ENCODE results near the gene NR3C1.

NR3C1 gene

DNA sequence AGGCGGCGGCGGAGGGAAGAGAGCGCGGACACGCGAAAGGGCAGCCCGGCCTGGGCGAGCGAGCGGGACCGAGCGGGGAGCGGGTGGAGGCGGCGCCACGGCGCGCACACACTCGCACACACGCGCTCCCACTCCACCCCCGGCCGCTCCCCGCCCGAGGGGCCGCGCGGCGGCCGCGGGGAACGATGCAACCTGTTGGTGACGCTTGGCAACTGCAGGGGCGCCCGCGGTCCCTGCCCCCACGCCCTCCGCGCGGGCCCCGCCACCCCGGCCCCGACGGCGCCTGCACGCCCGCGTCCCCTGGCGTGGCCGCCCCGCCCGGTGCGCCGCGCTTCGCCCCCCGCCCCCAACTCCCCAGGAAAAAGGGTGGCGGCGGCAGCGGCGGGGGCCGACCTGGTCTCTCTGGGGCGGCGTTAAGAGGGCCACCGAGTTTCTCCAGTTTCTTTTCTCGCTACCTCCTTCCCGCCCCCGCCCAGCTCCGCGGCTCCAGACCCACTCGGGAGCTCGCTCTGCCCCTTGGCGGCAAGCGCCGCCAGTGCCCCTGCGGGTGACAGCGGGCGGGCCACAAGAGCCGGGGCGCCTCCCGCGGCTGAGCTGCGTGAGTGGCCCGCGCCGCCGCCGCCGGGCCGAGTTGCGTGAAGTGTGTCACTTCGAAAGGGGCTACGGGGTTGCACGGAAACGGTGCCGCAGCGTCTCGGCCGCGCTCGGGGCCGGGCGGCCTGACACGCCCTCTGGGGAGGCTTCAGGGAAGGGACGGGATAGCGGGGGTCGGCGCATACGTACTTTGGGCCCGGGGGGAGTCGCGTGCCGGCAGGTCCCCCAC, at the start of gene NR3C1:
NR3C1 (minus strand) TSS at position 94 of the 823 bp plus-strand sequence. CDS start 2,847 bp downstream, outside the sequence.
- peak; percentile 72 for DNase-seq (ENCODE audit: low read depth, low spot score)

DNA sequence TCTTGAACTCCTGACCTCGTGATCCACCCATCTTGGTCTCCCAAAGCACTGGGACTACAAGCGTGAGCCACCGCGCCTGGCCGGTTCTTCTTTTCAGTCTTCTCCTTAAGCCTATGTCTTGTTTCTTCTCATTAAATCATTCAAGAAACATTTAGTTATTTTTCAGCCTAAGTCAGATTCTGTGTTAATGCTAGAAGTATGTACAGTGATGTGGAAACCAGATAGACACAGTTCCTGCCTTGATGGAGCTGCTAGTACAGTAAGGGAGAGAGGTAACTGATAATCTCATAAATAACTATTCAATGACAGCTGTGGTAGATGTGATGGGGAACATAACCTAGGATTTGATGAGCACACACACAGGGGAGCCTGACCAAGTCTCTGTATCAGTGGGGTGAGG, 46.3 kb upstream of the NR3C1 start:
- no peak for DNase-seq (ENCODE audit: low read depth, low spot score)

GRCh38 chr5:143448518-143448917, 45.0 kb upstream of the NR3C1 start:
- DNase-seq (ENCODE audit: low read depth, low spot score): no peak

- DNase-seq (ENCODE audit: low read depth, low spot score): no peak
Measured at GRCh38 chr5:143447983-143448382, 44.5 kb upstream of the NR3C1 start.

DNA sequence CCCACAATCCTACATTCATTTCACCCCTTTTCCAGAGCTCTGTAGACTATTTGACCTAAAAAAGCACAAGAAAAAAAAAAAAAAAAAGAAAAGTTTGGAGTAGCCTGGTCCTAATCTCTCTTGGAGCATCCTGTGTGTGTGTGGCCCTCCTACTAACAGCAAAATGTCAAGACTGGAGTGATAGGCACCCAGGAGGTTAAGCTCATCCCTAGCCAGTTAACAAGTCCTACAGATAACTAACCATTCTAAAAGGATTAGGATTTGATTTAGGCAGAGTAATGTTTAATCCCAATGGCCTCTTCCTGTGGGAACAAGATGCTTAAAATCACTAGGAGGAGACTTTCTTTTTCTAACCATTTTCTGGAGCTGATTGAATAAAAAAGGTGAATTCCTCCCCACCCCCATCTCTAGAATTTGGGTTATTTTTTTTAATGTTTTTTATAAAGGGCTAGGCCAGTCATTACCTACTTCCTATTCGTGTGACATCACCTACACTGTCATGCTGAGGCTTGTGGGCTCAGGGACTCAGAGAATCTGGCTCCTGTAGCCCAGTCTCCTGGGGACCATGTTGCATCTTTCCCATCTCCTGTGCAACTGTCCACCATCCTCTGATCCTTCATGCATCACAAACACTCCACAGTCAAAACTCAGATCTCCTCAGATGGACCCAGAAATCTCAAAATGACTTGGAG, 43.2 kb upstream of the NR3C1 start:
- DNase-seq (ENCODE audit: low read depth, low spot score): no peak

DNA sequence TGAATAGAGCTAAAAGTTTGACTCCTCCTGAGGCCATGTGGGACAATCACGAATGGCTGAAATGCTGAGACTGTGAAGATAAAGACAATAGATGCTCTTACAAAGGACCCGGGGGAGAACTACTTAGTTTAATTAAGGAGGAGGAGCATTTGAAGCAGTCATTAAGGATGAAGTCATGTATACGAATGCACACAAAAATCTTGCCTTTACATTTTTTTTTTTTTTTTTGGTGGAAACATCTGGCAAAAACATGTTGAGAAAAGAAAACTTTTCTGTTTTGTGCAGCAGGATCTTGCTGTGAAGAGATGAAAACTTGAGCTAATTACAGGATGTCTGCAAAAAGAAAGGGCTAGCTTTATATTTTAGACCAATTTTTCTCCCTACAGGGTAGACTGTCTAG, 42.3 kb upstream of the NR3C1 start:
- DNase-seq (ENCODE audit: low read depth, low spot score): no peak

GRCh38 chr5:143443330-143443729, 39.8 kb upstream of the NR3C1 start:
- DNase-seq (ENCODE audit: low read depth, low spot score): no peak

DNA sequence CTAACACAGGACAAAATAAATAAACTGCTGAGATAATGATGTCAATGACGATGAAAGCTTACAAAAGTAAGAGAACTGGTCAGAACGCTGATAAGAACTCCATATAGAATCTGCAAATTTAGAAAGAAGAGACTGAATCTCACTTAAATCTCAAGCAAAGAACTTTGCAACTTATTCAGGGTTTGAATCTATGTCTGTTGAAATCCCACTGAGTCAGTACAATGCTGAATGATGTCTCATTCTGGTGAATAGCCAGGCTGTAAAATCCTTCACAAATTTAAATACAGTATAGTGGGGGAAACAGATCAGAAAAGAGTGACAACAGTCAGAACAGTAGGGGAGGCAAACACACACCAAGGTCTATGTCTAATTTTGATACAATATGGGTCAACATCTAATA, 38.9 kb upstream of the NR3C1 start:
- DNase-seq (ENCODE audit: low read depth, low spot score): no peak

DNA sequence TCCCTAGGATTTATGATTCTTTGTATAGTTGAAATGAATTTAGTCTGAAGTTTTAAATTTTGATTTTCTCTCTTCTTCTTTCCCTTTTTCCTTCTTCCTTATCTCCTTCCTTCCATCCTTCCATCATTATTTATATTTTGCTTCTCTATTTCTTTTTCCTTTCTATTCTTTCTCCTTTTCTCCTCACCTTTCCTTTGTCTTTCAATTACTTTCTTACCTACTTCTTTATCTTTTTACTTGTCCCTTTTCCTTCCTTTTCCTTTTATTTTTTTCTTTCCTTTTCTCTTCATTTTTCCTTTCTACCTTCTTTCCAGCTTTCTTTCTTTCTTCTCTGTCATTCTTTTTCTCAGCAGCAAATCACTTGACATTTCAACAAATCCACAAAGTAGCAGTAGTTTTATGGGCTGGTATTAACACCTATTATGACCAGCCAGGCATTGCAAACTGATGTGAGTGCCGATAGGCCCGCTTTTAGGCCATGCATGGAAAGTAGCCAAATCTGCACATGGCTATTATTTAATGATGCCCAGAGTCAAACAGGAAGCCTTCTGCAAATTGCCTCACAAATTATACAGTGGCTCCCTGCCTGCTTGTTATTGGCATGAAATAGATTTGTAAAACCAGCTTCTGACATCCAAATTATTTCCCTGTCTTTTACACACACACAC, 37.1 kb upstream of the NR3C1 start:
- DNase-seq (ENCODE audit: low read depth, low spot score): no peak

GRCh38 chr5:143437666-143438273, 34.3 kb upstream of the NR3C1 start:
- no peak for DNase-seq (ENCODE audit: low read depth, low spot score)

DNA sequence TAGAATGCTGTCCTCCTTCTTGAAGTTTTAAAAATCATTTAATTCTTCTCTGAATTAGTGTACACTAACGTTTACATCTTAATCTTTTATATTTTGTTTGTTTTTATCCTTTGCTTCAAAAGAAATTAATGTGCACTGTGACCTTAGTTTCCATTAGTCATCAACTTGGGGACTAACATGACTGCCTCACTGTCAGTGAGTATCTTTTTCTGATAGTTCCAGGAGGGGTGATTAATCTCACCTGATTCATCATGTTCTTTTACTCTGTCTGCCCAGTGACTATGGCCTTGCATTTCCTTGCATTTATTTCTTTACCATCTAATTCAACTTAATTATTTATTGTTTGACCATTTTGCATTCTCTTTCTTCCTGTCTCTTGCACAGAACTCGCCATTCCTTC, 33.4 kb upstream of the NR3C1 start:
- no peak for DNase-seq (ENCODE audit: low read depth, low spot score)

- peak; percentile 4 for DNase-seq (ENCODE audit: low read depth, low spot score)
Measured at GRCh38 chr5:143435210-143435657, 31.7 kb upstream of the NR3C1 start.

DNA sequence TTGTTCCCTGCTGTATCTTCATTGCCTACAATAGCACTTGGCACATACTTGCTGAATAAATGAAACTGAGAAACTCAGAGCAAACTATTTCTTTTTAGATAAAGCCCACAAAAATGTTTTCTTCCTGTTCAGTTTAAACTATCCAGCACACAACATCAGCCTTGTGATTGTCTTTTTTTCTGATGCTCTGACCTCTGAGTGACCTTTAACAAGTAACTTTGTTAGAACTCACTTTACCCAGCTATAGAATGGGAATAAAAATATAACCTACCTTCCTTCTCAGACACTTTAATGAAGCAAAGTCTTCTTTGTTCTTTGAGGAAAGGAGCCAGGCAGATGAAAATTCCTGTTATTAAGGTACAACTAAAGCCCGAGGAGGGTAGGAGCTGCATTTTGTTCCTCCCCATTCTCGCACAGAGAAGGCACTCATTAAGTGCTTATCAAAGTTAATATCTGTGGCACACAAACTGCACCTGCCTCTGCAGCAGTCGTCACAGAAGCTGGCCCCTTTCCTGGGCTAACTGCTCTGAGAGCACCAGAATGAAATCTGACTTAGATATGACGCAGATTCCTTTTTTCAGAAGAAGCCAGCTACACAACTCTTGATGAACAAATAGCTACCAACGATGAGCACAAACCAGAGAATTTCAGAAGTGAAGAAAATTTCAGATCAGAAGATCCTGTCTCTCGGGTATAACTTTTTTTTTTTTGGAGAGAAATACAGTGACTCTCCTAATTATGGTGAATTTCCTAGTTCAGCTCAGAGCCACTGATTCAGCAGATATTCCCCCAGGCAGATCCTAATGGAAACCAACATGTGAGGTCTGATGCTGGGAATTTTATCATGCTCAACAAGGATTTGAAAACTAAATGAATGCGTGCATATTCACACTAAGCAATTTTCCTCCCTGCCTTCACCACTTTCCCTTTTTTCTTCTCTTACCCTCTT, 31.0 kb upstream of the NR3C1 start:
- DNase-seq (ENCODE audit: low read depth, low spot score): peak; percentile 20

GRCh38 chr5:143433670-143434069, 30.2 kb upstream of the NR3C1 start:
- no peak for DNase-seq (ENCODE audit: low read depth, low spot score)

- no peak for DNase-seq (ENCODE audit: low read depth, low spot score)
Measured at GRCh38 chr5:143432658-143433239, 29.3 kb upstream of the NR3C1 start.

- DNase-seq (ENCODE audit: low read depth, low spot score): no peak
Measured at GRCh38 chr5:143431789-143432188, 28.3 kb upstream of the NR3C1 start.

- no peak for DNase-seq (ENCODE audit: low read depth, low spot score)
Measured at GRCh38 chr5:143428738-143429420, 25.4 kb upstream of the NR3C1 start.

GRCh38 chr5:143428155-143428554, 24.7 kb upstream of the NR3C1 start:
- DNase-seq (ENCODE audit: low read depth, low spot score): no peak

GRCh38 chr5:143427122-143427735, 23.7 kb upstream of the NR3C1 start:
- DNase-seq (ENCODE audit: low read depth, low spot score): no peak

Data from activated CD4-positive, CD25-positive, alpha-beta regulatory T cell treated with anti-CD3 and anti-CD28 coated beads, Interleukin-2, amount 50 U/mL, for 16 hours (primary cell).